Lower leg skin (tissue), 3 donors: ENCODE measurements around the gene SIX4.

Experiments
- CTCF ChIP-seq, 3 donors: fragments of 450-650 bp; IDR thresholded peaks; one replicate each; pipeline ENCODE4 v1.5.1; 2016; ENCODE audit warnings: antibody characterized with exemption in 3 of 3, mild to moderate bottlenecking in 3 of 3, moderate library complexity in 2 of 3
- POLR2A ChIP-seq, 2 donors: fragments of 450-650 bp; IDR thresholded peaks; one replicate each; pipeline ENCODE4 v1.6.1; 2016 to 2017; ENCODE audit warnings: antibody characterized with exemption in 2 of 2, mild to moderate bottlenecking in 1 of 2, moderate library complexity in 1 of 2

- TF ChIP-seq CTCF (IDR thresholded peaks at IDR 0.05) (no peak), POLR2A (IDR thresholded peaks at IDR 0.05) (no peak)
Observed at GRCh38 chr14:60722357-60723115, 1.6 kb downstream of the SIX4 start.
